ENCODE data around the gene DOCK1.
"Not testable (repeated sequence)": the region's sequence is repeated elsewhere in the genome, so short reads cannot be mapped to it uniquely, and the experiment has no call there.

The DOCK1 gene

GRCh38 chr10:127293640-127294039 lies 388.4 kb downstream of the DOCK1 start:
- no peak for DNase-seq

DNA sequence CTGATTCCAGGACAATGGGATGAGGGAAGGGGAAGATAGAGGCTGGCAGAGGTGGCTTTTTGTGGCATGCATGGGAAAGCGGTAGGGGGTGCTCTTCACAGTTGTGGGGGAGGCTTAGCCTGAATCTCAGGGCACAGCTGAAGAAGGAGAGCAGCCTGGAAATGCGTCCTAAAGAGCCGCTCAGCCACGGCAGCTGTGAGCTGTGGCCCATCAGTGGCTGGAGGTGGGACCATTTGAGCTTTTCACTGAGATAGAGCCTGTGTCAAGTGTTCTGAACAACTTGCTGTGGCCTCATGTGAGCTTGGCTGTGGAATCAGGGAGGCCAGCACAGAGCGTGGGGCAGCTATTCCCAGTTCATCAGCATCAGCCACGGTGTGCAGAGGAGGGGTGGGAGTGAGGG lies 391.5 kb downstream of the DOCK1 start:
- no peak for DNase-seq

DNA sequence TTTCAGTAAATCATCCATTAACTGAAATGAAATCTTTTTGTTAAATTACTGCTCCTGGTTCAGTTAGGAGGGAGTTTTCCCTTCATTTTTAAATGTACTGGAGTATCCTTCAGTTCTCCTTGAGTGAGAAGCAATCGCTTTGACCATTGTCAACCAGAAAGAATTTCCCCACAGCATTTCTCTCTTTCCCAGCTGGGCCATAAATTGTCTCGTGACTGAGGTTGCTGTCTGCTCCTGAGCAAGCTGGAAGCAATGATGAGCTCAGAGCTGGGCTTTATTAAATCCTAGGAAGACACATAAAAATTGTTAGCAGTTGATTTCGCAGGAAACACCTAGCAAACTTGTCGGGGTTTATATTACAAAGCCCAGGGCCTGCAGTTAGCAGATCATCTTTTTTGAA lies 393.2 kb downstream of the DOCK1 start:
- no peak for DNase-seq

DNA sequence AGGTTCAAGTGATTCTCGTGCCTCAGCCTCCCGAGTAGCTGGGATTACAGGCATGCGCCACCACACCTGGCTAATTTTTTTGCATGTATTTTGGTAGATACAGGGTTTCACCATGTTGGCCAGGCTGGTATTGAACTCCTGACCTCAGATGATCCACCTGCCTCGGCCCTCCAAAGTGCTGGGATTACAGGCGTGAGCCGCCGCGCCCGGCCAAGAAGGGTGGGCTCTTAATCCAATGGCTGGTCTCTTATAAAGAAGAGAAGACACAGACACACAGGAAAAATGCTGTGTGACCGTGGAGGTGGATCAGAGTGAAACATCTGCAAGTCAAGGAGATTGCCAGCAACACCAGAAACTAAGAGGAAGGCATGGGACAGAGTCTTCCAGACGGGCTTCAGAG lies 394.0 kb downstream of the DOCK1 start:
- not testable (repeated sequence) for DNase-seq

GRCh38 chr10:127299956-127300689 lies 394.9 kb downstream of the DOCK1 start:
- no peak for DNase-seq

GRCh38 chr10:127300868-127301321 lies 395.7 kb downstream of the DOCK1 start:
- DNase-seq, result no peak

DNA sequence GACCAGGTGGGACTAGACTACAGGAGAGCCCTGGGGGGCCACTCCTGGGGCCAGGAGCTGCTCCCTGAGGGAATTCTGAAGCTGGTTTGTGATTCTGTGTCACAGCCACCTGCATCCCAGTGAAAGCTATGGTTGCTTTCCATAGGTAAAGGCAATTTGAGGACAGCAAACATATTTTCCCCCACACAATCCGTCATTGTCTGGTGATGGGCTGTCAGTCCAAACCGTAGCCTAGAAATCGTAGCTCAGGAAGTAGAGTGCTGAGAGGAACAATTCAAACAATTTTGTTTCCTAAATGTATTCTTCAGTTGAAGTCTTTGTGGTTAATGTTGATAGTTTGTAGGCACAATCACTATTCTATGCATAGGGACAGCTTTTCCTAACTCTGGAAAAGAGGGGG lies 397.1 kb downstream of the DOCK1 start:
- no peak for DNase-seq

GRCh38 chr10:127303105-127303504 lies 397.9 kb downstream of the DOCK1 start:
- DNase-seq, result no peak

DNA sequence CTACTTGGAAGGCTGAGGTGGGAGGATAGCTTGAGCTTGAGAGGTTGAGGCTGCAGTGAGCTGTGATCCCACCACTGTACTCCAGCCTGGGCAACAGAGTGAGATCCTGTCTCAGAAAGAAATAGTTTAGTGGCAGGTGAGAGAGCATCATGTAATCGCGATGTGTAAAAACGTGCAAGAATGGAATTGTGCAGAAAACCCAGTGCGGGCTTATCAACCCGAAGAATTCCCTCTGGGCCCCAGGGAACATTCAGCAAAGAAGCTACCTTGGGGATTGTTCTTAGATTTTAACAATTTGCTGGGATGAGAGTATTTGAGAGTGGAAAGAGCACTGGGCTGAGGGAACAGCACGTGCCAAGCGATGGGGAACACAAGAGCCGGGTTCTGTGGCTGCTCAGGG lies 398.5 kb downstream of the DOCK1 start:
- no peak for DNase-seq

DNA sequence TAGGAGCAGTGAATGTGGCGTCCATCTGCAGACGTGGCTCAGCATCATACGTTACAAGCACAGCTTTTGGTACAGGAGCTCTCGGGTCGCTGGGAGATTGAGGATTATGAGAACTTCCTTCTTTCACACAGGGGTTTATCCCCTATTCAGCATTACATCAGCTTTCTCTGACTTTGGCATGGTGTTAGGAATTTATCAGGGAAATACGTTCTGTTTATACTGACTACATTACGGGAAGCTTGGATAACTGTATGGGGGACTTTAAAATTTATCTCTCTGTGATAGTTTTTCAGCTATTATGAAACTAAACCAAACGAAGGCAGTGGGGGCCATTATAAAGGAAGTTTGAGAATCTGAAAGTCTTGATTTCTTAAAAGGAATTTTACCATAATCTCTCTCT lies 401.3 kb downstream of the DOCK1 start:
- no peak for DNase-seq

DNA sequence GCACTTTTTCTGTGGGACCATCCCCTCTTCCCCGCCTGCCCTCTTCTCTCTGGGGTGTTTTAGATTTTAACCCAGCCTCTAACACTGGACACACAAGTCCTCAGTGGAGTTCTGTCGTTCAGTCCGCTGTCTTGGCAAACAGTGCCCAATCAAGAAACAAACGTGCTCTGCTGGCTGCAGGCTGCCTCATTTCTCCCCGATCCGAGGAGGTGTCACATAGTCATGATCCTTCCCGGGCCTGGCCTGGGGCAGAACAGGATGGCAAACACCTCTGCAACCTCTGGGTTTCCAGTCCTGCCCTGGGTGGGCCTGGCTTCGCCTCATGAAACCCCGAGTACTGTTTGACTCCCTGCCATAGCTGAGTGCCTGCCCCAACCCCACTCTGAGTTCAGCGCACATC lies 402.1 kb downstream of the DOCK1 start:
- DNase-seq, result no peak

DNA sequence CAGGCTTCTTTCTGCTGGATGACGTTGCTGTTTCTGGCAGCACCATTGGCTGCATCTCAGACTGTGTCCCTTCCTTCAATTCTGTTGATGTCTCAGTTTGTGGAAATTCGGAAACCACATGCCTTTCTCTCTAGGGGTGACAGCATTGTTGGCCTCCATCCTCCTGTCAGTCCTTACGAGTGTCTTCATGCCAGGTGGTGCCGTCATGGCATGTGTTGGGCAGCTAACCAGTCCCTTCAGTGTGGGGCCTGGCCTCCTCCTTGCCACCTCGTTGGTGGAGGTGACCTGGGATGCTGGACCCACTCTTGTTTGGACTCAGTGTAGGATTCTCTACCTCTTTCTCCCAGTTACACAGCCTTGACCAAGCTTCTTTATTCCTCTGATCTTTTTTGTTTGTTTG lies 402.8 kb downstream of the DOCK1 start:
- no peak for DNase-seq

- DNase-seq, result not testable (repeated sequence)
These were observed 404.4 kb downstream of the DOCK1 start for GRCh38 chr10:127309619-127310018.

DNA sequence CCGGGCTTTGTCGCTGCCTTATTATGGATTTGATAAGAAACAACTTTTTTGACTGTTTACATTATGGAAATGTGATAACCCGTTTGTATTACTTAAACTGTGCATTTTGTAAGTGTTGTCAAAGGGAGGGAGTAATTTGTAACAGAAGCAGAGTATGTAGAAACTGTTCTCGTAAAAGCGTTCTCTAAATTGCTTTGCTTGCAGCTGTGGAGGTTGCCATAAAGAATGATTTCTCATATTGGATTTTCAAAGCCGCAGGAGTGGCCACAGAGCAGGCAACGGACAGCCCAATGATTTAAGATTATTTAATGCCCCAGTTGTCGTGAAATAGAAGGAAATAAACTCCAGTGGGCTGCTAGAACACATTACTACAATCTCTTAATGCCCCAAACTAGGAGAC lies 405.2 kb downstream of the DOCK1 start:
- no peak for DNase-seq

GRCh38 chr10:127310923-127311322 lies 405.7 kb downstream of the DOCK1 start:
- DNase-seq, result no peak

GRCh38 chr10:127313996-127314700 lies 408.9 kb downstream of the DOCK1 start:
- DNase-seq, result no peak

DNA sequence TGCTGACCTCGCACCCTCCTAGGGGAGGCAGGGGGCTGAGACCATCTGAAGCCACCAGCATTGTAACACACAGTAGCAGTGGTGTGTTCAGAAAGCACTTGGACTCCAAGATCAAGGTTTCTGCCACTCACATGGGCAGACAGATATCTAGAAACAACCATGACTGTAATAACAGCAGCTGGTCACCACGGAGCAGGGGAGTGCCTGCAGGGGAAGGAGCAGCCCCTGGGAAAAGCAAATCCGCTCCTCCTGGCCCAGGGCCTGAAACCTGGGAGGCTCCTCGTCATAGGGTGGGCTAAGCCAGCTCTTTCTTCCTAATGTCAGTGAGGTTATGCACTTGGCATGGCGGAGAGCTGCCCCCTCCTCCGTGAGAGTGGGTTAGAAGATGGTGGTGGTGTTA lies 409.6 kb downstream of the DOCK1 start:
- DNase-seq, result no peak

DNA sequence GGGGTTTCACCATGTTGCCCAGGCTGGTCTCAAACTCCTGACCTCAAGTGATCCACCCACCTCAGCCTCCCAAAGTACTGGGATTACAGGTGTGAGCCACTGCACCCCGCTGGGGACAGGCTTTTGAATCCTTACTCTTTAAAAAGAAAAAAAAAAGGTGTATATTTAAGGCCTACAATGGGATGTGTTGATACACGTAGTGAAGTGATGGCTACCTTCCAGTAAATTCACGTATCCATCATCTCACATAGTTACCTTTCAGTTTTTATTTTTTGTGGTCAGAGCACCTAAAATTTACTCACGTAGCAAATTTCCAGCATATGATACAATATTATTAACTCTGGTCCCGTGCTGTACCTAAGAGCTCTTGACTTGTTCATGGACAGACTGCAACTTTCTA lies 410.7 kb downstream of the DOCK1 start:
- no peak for DNase-seq

- no peak for DNase-seq
These were observed 413.2 kb downstream of the DOCK1 start for GRCh38 chr10:127318396-127318795.

GRCh38 chr10:127319271-127319670 lies 414.0 kb downstream of the DOCK1 start:
- DNase-seq, result no peak

GRCh38 chr10:127319691-127320090 lies 414.5 kb downstream of the DOCK1 start:
- DNase-seq, result no peak

DNA sequence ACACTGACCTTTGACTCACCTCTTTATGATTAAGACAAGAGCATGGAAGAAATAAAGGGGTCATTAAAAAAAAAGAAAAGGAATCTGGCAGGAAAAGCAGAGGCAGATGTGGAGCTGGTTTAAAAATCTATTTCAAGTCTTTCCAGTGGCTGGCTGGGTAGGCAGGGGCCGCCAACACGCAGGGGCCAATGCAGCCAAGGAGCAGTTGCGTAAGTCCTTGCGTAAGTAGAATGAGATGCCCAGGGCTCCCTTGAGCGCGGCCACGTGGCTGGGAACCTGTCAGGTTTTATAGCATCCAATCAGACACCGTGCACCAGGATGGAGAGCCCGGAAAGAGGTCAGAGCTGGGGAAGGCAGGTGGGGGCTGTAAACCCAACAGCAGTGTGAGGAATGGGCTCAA lies 414.9 kb downstream of the DOCK1 start:
- DNase-seq, result no peak

DNA sequence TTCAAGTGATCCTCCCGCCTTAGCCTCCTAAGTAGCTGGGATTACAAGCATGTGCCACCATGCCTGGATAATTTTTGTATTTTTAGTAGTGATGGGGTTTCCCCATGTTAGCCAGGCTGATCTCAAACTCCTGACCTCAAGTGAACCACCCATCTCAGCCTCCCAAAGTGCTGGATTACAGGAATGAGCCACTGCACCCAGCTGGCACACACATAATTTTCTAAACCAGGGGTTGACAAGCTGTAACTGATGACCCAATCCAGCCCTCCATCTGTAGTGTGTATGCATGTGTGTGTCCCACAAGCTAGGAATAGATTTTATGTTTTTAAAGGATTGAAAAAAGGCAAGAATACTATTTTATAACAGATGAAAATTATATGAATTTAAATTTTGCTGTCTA lies 417.1 kb downstream of the DOCK1 start:
- DNase-seq, result no peak

- DNase-seq, result no peak
These were observed 420.3 kb downstream of the DOCK1 start for GRCh38 chr10:127325506-127325905.

DNA sequence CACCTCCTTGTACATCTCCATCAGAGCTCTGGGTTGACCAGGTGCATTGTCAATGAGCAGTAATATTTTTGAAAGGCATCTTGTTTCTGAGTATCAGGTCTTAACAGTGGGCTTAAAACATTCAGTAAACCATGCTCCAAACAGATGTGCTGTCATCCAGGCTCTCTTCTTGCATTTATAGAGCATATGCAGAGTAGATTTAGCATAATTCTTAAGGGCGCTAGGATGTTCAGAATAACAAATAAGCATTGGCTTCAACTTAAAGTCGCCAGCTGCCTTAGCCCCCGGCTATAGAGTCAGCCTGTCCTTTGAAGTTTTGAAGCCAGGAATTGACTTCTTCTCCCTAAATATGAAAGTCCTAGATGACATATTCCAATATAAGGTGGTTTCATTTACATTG lies 421.7 kb downstream of the DOCK1 start:
- no peak for DNase-seq
